Stimulated activated CD4-positive, alpha-beta T cell treated with anti-CD3 and anti-CD28 coated beads, Interleukin-1b, Interleukin-23, amount 100 ng/mL, for 48 hours (primary cell): ENCODE data around the gene HSPBAP1.
A peak's percentile ranks its signal among the peaks of the same experiment; 100 is the strongest.

Experiments used
- DNase-seq: peaks from one replicate; pipeline ENCODE4 v3.0.0-alpha.2; 2020

HSPBAP1 gene, protein sequence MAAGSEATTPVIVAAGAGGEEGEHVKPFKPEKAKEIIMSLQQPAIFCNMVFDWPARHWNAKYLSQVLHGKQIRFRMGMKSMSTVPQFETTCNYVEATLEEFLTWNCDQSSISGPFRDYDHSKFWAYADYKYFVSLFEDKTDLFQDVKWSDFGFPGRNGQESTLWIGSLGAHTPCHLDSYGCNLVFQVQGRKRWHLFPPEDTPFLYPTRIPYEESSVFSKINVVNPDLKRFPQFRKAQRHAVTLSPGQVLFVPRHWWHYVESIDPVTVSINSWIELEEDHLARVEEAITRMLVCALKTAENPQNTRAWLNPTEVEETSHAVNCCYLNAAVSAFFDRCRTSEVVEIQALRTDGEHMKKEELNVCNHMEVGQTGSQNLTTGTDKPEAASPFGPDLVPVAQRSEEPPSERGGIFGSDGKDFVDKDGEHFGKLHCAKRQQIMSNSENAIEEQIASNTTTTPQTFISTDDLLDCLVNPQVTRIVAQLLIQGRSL

GRCh38 chr3:122793568-122794416, at the start of gene HSPBAP1:
Gene HSPBAP1 (minus strand): TSS chr3:122793831. CDS start chr3:122793680, 151 bp downstream.
- DNase-seq = peak; percentile 89

DNA sequence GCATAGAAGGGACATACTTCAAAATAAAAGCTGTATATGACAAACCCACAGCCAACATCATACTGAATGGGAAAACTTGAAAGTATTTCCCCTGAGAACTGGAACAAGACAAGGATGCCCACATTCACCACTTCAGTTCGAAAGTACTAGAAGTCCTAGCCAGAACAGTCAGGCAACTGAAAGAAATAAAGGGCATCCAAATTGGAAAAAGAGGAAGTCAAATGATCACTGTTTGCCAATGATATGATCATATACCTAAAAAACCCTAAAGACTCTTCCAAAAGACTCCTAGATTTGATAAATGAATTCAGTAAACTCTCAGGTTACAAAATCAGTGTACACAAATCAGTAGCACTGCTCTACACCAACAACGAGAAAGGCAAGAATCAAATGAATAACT, 42.0 kb upstream of the HSPBAP1 start:
- DNase-seq = no peak

GRCh38 chr3:122828281-122828680, 34.6 kb upstream of the HSPBAP1 start:
- no peak for DNase-seq

DNA sequence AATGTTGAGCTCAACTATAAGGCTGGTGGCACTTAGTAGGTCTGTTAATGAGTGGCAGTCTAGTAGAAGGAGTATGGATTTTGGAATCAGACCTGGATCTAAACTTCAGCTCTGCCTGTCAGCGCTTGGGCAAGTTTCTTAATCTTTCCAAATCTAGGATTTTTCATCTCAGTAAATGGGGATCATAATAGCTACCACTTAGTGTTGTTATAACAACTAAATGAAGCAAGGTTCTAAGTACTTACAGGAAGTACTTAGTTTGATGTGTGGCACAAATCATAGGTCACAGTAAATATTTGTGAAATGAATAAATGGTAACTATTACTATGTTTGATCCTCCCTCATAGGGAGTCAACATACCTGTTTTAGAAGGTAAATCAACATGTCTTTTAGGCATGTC, 32.6 kb upstream of the HSPBAP1 start:
- no peak for DNase-seq

GRCh38 chr3:122825460-122825859, 31.8 kb upstream of the HSPBAP1 start:
- DNase-seq = no peak

GRCh38 chr3:122824465-122825381, 31.1 kb upstream of the HSPBAP1 start:
- no peak for DNase-seq

DNA sequence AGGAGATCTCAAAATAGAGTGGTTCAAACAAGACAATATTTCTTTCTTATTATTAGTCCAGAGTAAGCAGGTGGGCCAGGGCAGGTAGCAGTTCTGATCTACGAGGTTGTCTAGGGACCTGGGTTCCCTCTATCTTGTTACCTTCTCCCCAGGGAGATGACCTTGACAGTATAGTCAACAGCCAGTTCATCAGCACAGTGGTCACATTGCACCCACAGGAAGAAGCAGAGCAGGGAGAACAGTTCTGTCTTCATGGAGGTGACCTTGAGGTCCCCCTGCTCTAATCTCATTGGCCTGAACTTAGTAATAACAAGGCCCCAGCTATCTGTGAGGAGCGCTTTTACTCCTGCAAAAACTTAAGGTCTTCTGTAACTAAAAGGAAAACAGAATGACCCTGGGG, 23.0 kb upstream of the HSPBAP1 start:
- DNase-seq = no peak

DNA sequence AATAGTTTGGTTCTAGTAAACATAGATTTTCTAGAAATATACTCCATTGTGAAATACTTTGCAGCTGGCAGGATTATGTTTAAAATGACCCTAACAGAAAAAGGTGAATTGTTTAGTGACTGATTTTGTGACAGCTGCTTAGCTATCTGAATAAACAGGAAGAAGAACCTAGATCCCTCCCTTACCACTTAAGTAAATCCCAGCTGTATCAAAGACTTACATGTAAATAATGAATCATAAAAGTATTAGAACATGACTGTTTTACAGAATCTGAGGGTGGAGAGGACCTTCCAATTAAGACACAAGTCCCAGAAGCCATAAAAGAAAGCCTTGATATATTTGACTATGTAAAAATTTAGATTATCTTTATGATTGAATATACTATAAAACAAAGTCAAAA, 17.1 kb upstream of the HSPBAP1 start:
- no peak for DNase-seq

- DNase-seq = peak; percentile 8
Measured at GRCh38 chr3:122803977-122804376, 10.3 kb upstream of the HSPBAP1 start.

DNA sequence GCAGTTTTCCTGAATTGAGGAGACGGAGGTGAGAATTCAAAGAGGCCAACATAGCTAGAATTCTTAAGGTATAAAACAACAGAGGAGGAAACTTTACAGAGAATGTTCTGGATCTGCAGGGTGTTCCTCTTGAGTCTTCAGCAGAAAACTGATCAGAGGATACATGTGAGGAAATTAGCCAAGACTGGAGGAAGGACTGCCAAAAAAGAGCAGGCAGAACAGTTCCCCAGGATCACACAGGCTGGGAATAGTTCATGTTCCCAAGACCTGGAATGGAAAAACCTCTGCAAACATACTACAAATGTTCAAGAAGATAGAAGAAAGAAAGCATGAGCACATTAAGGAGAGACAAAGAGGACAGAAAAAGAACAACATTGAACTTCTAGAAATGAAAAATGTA, 8.7 kb upstream of the HSPBAP1 start:
- DNase-seq = no peak

DNA sequence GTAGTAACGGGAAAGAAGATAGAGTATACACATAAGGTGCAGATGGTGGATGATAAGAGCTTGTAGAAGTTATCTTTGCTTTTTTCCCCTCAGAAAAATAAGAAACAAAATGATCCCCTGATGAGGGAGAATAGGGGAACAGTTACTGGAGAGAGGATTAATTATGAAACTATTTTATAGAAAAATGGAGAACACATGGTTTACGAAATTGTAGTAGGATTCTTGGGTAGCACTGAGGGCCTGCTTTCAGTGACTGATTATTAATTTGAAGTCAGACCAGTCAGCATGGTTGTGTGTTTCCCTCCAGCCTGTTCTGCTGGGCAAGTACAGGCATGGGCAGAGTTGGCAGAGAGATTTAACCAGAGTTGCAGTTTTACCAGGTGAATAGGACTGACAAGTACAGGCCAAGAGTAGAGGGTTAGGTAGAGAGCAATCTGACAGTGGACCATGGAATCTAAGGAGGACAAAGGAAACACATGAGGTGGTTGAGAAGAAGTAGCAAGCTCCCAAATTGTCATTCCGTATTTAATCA, 7.1 kb upstream of the HSPBAP1 start:
- no peak for DNase-seq

GRCh38 chr3:122800031-122800430, 6.4 kb upstream of the HSPBAP1 start:
- no peak for DNase-seq

- DNase-seq = no peak
Measured at GRCh38 chr3:122799322-122799721, 5.7 kb upstream of the HSPBAP1 start.

DNA sequence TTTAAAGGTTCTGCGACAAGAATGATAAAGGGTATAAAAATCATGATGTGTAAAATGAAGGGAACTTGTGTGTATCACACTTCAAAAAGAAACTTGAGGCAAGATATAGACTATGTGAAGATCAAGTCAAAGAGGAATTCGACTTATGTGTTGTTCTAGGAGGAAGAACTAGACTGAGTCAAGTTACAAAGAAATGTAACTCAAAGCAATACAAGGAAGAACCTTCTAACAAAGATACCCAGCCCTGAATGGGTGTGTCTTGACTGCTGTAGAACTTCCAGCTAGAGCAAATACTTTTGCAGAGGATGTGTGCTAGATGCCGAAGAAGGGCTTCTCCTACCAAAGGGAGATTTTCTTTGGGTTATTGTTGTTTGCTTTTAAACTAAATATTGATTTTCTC, 3.7 kb upstream of the HSPBAP1 start:
- DNase-seq = no peak

DNA sequence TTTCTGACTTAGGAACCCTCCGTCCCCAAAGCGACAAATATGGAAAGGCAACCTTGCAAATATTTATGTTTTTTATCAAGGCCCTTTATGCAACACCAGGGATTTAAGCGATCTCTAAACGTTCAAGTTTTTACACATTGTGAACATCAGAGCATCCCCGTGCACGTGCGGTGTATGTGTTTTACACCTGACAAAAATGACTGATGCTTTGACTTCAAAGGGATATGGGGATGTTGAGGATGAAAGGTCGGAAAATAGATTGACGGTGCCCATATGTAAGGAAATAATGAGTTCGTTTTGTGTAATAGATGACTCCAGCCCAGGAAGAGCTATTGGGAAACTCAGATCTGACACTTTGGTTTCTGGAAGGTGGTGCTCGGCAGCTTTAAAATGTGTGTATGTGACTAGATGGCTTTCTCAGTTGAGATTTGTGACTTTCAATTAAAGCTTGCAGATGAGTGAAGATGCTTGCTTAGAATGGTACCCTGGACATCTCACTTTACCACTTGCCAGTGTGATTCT, 2.1 kb upstream of the HSPBAP1 start:
- DNase-seq = no peak

GRCh38 chr3:122794779-122795673, 1.4 kb upstream of the HSPBAP1 start, which contains the start of gene SLC49A4:
Gene SLC49A4 (plus strand): TSS chr3:122795069. CDS start chr3:122795193, 124 bp downstream.
- peak; percentile 62 for DNase-seq

DNA sequence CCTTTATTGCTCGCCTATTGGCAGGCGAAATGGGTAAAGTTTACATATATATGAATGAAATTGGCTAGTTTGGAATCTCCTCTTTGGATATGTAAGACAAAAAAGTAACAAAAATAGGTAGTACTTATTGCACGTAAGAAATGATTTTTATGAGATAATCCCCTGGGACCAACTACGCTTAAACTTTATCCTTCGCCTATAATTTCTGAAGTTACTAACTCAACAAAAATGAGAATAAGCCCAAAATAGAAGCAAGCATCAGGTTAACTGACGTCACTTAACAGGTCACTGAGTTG, 800 bp upstream of the HSPBAP1 start:
- no peak for DNase-seq

DNA sequence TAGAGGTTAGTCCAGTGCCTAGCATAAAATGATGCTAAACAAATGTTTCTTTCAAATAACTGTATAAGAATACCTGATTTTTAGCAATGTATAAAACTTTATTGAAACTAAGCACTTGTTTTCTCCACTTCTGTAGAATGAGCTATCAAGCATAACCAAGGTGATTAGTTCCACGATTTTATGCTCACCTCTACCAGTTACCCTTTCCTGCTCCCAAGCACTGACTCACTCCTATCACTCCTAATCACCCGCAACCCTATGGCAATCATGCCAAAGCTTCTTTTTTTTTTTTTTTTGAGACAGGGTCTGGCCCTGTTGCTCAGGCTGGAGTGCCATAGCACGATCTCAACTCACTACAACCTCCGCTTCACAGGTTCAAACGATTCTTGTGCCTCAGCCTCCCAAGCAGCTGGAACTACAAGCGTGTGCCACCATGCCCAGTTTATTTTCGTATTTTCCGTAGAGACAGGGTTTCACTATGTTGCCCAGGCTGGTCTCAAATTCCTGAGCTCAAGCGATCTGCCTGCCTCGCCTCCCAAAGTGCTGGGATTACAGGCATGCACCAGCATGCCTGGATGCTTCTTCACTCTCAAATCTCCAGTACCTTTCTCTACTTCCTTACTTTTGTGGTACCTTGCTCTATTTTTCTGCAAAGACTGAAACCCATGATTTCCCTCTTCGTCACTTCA, 3.9 kb downstream of the HSPBAP1 start:
- DNase-seq = no peak

- DNase-seq = no peak
Measured at GRCh38 chr3:122787872-122788271, 5.8 kb downstream of the HSPBAP1 start.

DNA sequence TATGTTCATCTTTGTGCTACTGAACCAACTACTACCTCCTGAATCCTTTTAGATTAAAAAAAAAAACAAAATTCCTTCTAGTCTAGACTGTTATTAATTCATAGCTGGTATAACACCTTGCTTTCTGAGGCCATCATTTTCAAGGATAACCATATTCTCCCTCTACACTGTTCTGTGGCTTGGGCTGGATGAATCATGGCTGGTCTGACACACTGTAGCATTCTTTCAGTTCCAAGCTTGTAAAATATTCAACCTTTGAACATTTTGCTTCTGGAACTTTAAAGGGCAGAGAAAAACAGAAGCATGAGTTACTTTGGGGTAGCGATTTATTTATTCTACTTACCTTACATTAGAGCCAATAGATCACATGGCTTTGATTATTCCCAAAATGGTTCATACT, 7.6 kb downstream of the HSPBAP1 start:
- DNase-seq = peak; percentile 16

- DNase-seq = no peak
Measured at GRCh38 chr3:122785231-122785630, 8.4 kb downstream of the HSPBAP1 start.
